Articular chondrocyte of knee joint (primary cell): ENCODE measurements around the gene OSTN. TPM values are rescaled to one million over a fixed set of nuclear protein-coding genes. Genes with fewer than 3 reads are reported as not detected.

Source experiments
- total RNA-seq: library from RNA; depleted of rRNA; stranded (reverse); fragments of >200 nt; gene quantifications from 2 replicates; pipeline ENCODE4 v1.2.3, GENCODE V29; 2012

The OSTN gene
- total RNA-seq: 1.4 TPM in 1 of 2 replicates, not detected in the other

GRCh38 chr3:191198932-191199331 lies at the start of gene OSTN:
TSS of gene OSTN (plus strand) at chr3:191199241. CDS start at chr3:191212533, 13,292 bp downstream.

Other genes with a start within 250 kb of the OSTN start
- 64.0 and 73.7 TPM in 2 replicates for gene CCDC50, start 130.2 kb downstream of the OSTN start, total RNA-seq
- gene UTS2B, start 131.3 kb downstream of the OSTN start, total RNA-seq: 0.52 and 1.3 TPM in 2 replicates